Measurements from ENCODE around the gene METTL14.

Gene METTL14

GRCh38 chr4:118756958-118757357 lies 71.8 kb downstream of the METTL14 start:
- POLR2A ChIA-PET = no interaction called here
- H3K27me3 ChIP-seq (replicated peaks in 2 of 5; ENCODE audit: control insufficient read depth in 4 of 5, insufficient read depth in 5 of 5, low read length in 4 of 5) = no peaks in the 10 kb centered on the region
- no peak overlapping the region for H3K27ac ChIP-seq (ENCODE audit: insufficient read depth in 1 of 2, low read depth in 1 of 2, low read length in 2 of 2, poor library complexity in 1 of 2, severe bottlenecking in 2 of 2)
- H3K4me1 ChIP-seq (ENCODE audit: control extremely low read depth in 1 of 4, control insufficient read depth in 4 of 4, insufficient read depth in 4 of 4, low read length in 3 of 4) = no peaks in the 10 kb centered on the region
- CTCF ChIA-PET = no interaction called here
- WGBS (ENCODE audit: insufficient coverage) = 83% methylated on average over 1 of the region's 1 CpG
- DNase-seq = no peak
- no peaks in the 10 kb centered on the region for H3K9me3 ChIP-seq (ENCODE audit: control extremely low read depth in 1 of 5, control insufficient read depth in 4 of 5, insufficient read depth in 2 of 5, low read depth in 1 of 5, low read length in 4 of 5)
- peaks cover 0 to 8% (median 4%) of the 10 kb centered on the region in 4 experiments for H3K36me3 ChIP-seq (ENCODE audit: control insufficient read depth in 4 of 4, insufficient read depth in 4 of 4, low read length in 3 of 4)
- H3K4me3 ChIP-seq (ENCODE audit: control insufficient read depth in 1 of 7, extremely low read depth in 1 of 7, insufficient read depth in 4 of 7, low read depth in 2 of 7, low read length in 6 of 7) = no peak overlapping the region

DNA sequence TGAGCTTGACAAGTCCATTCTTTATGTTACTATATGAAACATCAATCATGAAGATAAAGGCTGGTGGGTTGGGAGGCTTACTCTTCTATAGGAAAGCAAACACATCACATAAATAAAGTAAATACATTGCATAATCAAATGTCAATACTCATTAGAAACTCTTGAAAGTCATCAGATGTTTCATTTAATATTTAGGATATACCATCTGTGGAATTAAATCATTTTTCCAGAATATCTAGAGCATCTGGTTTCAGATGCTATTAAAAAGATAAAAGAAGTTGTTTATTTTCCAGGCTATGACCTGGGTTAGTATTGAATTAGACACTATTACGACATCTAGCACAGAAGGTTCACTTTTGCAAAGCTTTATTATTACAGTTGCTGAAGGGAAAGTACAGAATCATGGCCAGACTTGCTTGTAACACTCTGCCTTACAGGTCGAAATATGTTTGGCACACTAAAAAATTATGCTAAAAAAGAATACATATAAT lies 72.6 kb downstream of the METTL14 start:
- H3K36me3 ChIP-seq (ENCODE audit: control insufficient read depth in 4 of 4, insufficient read depth in 4 of 4, low read length in 3 of 4) = peaks cover 0 to 8% (median 4%) of the 10 kb centered on the region in 4 experiments
- ChIA-PET CTCF (no interaction called here), POLR2A (no interaction called here)
- no peak for DNase-seq
- no peak overlapping the region for H3K4me3 ChIP-seq (ENCODE audit: control insufficient read depth in 1 of 7, extremely low read depth in 1 of 7, insufficient read depth in 4 of 7, low read depth in 2 of 7, low read length in 6 of 7)
- no peaks in the 10 kb centered on the region for H3K9me3 ChIP-seq (ENCODE audit: control extremely low read depth in 1 of 5, control insufficient read depth in 4 of 5, insufficient read depth in 2 of 5, low read depth in 1 of 5, low read length in 4 of 5)
- no peaks in the 10 kb centered on the region for H3K4me1 ChIP-seq (ENCODE audit: control extremely low read depth in 1 of 4, control insufficient read depth in 4 of 4, insufficient read depth in 4 of 4, low read length in 3 of 4)
- WGBS (ENCODE audit: insufficient coverage) = 100% methylated on average over 1 of the region's 2 CpGs
- no peaks in the 10 kb centered on the region for H3K27me3 ChIP-seq (replicated peaks in 2 of 5; ENCODE audit: control insufficient read depth in 4 of 5, insufficient read depth in 5 of 5, low read length in 4 of 5)
- H3K27ac ChIP-seq (ENCODE audit: insufficient read depth in 1 of 2, low read depth in 1 of 2, low read length in 2 of 2, poor library complexity in 1 of 2, severe bottlenecking in 2 of 2) = no peak overlapping the region

DNA sequence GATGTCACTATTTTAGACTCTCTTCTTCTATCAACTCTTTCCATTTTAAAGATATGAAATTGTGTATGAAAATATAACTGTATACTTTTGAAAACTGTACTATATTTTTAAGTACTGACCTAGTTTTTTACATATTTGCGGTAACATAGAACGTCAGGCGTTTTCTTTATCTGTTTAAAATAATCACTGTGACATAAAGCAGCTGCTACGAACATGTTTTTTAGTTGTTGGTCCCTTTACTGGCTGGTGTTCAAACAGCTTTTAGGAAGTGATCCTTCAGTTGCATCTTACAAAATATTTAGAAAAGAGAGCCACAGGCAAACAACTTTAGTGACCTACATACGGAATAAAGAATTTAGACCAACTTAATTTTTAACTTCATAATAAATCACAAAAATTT lies 73.1 kb downstream of the METTL14 start:
- POLR2A ChIA-PET = no interaction called here
- Histone ChIP-seq H3K27me3 (replicated peaks in 2 of 5; ENCODE audit: control insufficient read depth in 4 of 5, insufficient read depth in 5 of 5, low read length in 4 of 5) (no peaks in the 10 kb centered on the region), H3K36me3 (ENCODE audit: control insufficient read depth in 4 of 4, insufficient read depth in 4 of 4, low read length in 3 of 4) (peaks cover 0 to 8% (median 4%) of the 10 kb centered on the region in 4 experiments), H3K9me3 (ENCODE audit: control extremely low read depth in 1 of 5, control insufficient read depth in 4 of 5, insufficient read depth in 2 of 5, low read depth in 1 of 5, low read length in 4 of 5) (no peaks in the 10 kb centered on the region), H3K4me1 (ENCODE audit: control extremely low read depth in 1 of 4, control insufficient read depth in 4 of 4, insufficient read depth in 4 of 4, low read length in 3 of 4) (no peaks in the 10 kb centered on the region), H3K4me3 (ENCODE audit: control insufficient read depth in 1 of 7, extremely low read depth in 1 of 7, insufficient read depth in 4 of 7, low read depth in 2 of 7, low read length in 6 of 7) (no peak overlapping the region), H3K27ac (ENCODE audit: insufficient read depth in 1 of 2, low read depth in 1 of 2, low read length in 2 of 2, poor library complexity in 1 of 2, severe bottlenecking in 2 of 2) (no peak overlapping the region)
- CTCF ChIA-PET = interaction anchor here (1.7 kb wide), 1 partner anchor 107 kb away, joined by 6 read pairs; no protein-coding TSS in a partner anchor
- DNase-seq = no peak
- 100% methylated on average over 3 of the region's 5 CpGs for WGBS (ENCODE audit: insufficient coverage)

DNA sequence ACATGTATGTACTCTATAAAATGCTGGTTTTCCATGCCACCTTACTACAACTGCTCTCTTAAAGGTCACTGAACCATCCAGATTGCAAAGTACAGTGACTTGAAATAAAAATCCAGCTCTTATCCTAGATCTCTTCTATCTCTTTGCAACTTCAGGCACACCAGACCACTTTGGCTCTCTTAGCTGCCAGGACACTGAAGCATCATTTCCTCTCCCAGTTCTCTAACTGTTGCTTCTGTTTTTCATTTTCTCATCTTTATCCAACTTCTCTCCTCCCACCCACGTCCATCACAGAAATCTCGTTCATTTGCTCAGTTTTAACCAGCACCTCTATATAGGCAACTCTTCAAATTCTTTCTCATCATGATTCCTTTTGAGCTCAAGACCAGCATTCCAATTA lies 74.3 kb downstream of the METTL14 start:
- Histone ChIP-seq H3K27ac (ENCODE audit: insufficient read depth in 1 of 2, low read depth in 1 of 2, low read length in 2 of 2, poor library complexity in 1 of 2, severe bottlenecking in 2 of 2) (no peak overlapping the region), H3K36me3 (ENCODE audit: control insufficient read depth in 4 of 4, insufficient read depth in 4 of 4, low read length in 3 of 4) (peaks cover 3 to 11% (median 6%) of the 10 kb centered on the region in 4 experiments), H3K27me3 (replicated peaks in 2 of 5; ENCODE audit: control insufficient read depth in 4 of 5, insufficient read depth in 5 of 5, low read length in 4 of 5) (no peaks in the 10 kb centered on the region), H3K9me3 (ENCODE audit: control extremely low read depth in 1 of 5, control insufficient read depth in 4 of 5, insufficient read depth in 2 of 5, low read depth in 1 of 5, low read length in 4 of 5) (no peaks in the 10 kb centered on the region), H3K4me3 (ENCODE audit: control insufficient read depth in 1 of 7, extremely low read depth in 1 of 7, insufficient read depth in 4 of 7, low read depth in 2 of 7, low read length in 6 of 7) (no peak overlapping the region), H3K4me1 (ENCODE audit: control extremely low read depth in 1 of 4, control insufficient read depth in 4 of 4, insufficient read depth in 4 of 4, low read length in 3 of 4) (no peaks in the 10 kb centered on the region)
- 93% methylated on average over 2 of the region's 2 CpGs for WGBS (ENCODE audit: insufficient coverage)
- ChIA-PET POLR2A (no interaction called here), CTCF (interaction anchor here (1.7 kb wide), 1 partner anchor 105 kb away, joined by 6 read pairs; no protein-coding TSS in a partner anchor)
- DNase-seq = no peak

DNA sequence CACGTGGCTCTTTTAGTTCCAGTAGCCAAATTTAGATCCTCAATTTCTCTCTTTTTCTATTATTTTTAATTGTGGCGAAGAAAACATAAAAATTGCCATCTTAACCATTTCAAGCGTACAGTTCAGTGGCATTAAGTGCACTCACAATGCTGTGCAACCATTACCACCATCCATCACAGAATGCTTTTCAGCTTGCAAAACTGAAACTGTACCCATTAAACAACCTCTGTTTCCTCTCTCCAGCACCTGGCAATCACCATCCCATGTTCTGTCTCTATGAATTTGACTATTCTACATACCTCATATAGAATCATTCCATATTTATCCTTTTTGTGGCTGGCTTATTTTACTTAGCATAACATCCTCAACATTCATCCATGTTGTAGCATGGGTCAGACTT lies 74.9 kb downstream of the METTL14 start:
- POLR2A ChIA-PET = no interaction called here
- H3K4me1 ChIP-seq (ENCODE audit: control extremely low read depth in 1 of 4, control insufficient read depth in 4 of 4, insufficient read depth in 4 of 4, low read length in 3 of 4) = no peaks in the 10 kb centered on the region

DNA sequence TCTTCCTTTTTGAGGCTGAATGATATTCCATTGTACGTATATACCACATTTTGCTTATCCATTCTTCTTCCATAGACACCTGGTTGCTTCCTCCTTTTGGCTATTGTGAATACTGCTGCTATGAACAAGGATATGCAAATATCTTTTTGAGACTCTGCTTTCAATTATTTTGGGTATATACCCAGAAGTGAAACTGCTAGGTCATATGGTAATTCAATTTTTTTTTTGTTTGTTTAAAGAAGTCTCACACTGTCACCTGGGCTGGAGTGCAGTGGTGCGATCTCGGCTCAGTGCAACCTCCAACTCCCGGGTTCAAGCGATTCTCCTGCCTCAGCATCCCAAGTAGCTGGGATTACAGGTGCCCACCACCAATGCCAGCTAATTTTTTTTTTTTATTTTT lies 75.3 kb downstream of the METTL14 start:
- H3K4me3 ChIP-seq (ENCODE audit: control insufficient read depth in 1 of 7, extremely low read depth in 1 of 7, insufficient read depth in 4 of 7, low read depth in 2 of 7, low read length in 6 of 7) = no peak overlapping the region
- H3K36me3 ChIP-seq (ENCODE audit: control insufficient read depth in 4 of 4, insufficient read depth in 4 of 4, low read length in 3 of 4) = peaks cover 3 to 15% (median 6%) of the 10 kb centered on the region in 4 experiments
- CTCF ChIA-PET = no interaction called here
- POLR2A ChIA-PET = no interaction called here
- no CpG with 5 or more reads among the region's 5 CpGs for WGBS (ENCODE audit: insufficient coverage)
- H3K27me3 ChIP-seq (replicated peaks in 2 of 5; ENCODE audit: control insufficient read depth in 4 of 5, insufficient read depth in 5 of 5, low read length in 4 of 5) = no peaks in the 10 kb centered on the region
- no peak overlapping the region for H3K27ac ChIP-seq (ENCODE audit: insufficient read depth in 1 of 2, low read depth in 1 of 2, low read length in 2 of 2, poor library complexity in 1 of 2, severe bottlenecking in 2 of 2)
- no peaks in the 10 kb centered on the region for H3K9me3 ChIP-seq (ENCODE audit: control extremely low read depth in 1 of 5, control insufficient read depth in 4 of 5, insufficient read depth in 2 of 5, low read depth in 1 of 5, low read length in 4 of 5)
- no peaks in the 10 kb centered on the region for H3K4me1 ChIP-seq (ENCODE audit: control extremely low read depth in 1 of 4, control insufficient read depth in 4 of 4, insufficient read depth in 4 of 4, low read length in 3 of 4)
- DNase-seq = no peak

More for the DNA sequence above, 74.9 kb downstream of the METTL14 start:
- no peak for DNase-seq
- no peak overlapping the region for H3K27ac ChIP-seq (ENCODE audit: insufficient read depth in 1 of 2, low read depth in 1 of 2, low read length in 2 of 2, poor library complexity in 1 of 2, severe bottlenecking in 2 of 2)
- 100% methylated on average over 3 of the region's 3 CpGs for WGBS (ENCODE audit: insufficient coverage)
- peaks cover 3 to 15% (median 6%) of the 10 kb centered on the region in 4 experiments for H3K36me3 ChIP-seq (ENCODE audit: control insufficient read depth in 4 of 4, insufficient read depth in 4 of 4, low read length in 3 of 4)
- H3K4me3 ChIP-seq (ENCODE audit: control insufficient read depth in 1 of 7, extremely low read depth in 1 of 7, insufficient read depth in 4 of 7, low read depth in 2 of 7, low read length in 6 of 7) = no peak overlapping the region
- CTCF ChIA-PET = no interaction called here
- H3K9me3 ChIP-seq (ENCODE audit: control extremely low read depth in 1 of 5, control insufficient read depth in 4 of 5, insufficient read depth in 2 of 5, low read depth in 1 of 5, low read length in 4 of 5) = no peaks in the 10 kb centered on the region
- no peaks in the 10 kb centered on the region for H3K27me3 ChIP-seq (replicated peaks in 2 of 5; ENCODE audit: control insufficient read depth in 4 of 5, insufficient read depth in 5 of 5, low read length in 4 of 5)

DNA sequence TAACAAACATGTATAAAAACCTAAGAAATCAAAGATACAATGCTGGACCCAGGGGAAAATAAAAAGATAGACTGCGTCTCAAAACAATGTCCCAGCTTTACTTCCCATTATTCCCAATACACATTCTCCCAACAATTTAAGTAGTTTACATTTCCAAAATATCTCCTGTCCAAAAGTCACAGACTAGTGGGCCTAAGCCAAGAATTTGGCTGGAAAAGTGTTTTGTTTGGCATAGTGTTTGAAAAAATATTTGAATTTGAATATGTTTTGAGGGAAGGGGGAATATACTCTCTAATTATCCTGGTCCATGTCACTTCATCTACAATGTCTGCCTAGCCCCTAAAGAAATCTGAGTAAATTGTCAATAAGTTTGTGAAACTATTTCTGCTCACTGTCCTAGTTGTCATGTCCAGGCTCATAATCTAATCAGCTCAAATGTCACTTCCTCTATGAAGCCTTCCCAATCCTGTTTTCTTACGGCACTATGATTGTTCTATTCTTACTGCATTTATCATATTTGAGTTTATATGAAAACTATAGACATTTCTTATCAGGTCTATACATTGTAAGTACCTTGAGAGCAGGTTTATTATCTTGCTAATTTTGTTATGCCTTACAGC lies 76.3 kb downstream of the METTL14 start:
- H3K27ac ChIP-seq (ENCODE audit: insufficient read depth in 1 of 2, low read depth in 1 of 2, low read length in 2 of 2, poor library complexity in 1 of 2, severe bottlenecking in 2 of 2) = no peak overlapping the region
- ChIA-PET POLR2A (no interaction called here), CTCF (interaction anchor here (1.6 kb wide), 1 partner anchor 132 kb away, joined by 3 read pairs; no protein-coding TSS in a partner anchor)
- H3K36me3 ChIP-seq (ENCODE audit: control insufficient read depth in 4 of 4, insufficient read depth in 4 of 4, low read length in 3 of 4) = peaks cover 9 to 20% (median 14%) of the 10 kb centered on the region in 4 experiments
- no CpG with 5 or more reads among the region's 2 CpGs for WGBS (ENCODE audit: insufficient coverage)
- no peaks in the 10 kb centered on the region for H3K9me3 ChIP-seq (ENCODE audit: control extremely low read depth in 1 of 5, control insufficient read depth in 4 of 5, insufficient read depth in 2 of 5, low read depth in 1 of 5, low read length in 4 of 5)
- no peaks in the 10 kb centered on the region for H3K4me1 ChIP-seq (ENCODE audit: control extremely low read depth in 1 of 4, control insufficient read depth in 4 of 4, insufficient read depth in 4 of 4, low read length in 3 of 4)
- DNase-seq = no peak
- H3K27me3 ChIP-seq (replicated peaks in 2 of 5; ENCODE audit: control insufficient read depth in 4 of 5, insufficient read depth in 5 of 5, low read length in 4 of 5) = no peaks in the 10 kb centered on the region
- H3K4me3 ChIP-seq (ENCODE audit: control insufficient read depth in 1 of 7, extremely low read depth in 1 of 7, insufficient read depth in 4 of 7, low read depth in 2 of 7, low read length in 6 of 7) = no peak overlapping the region

All from common myeloid progenitor, CD34-positive (primary cell).